Lung microvascular endothelial cell (primary cell): ENCODE measurements around the gene DISP3. TPM values are rescaled to one million over a fixed set of nuclear protein-coding genes. Genes with fewer than 3 reads are reported as not detected.

Experiments
- DNase-seq, 2 donors: peaks; one replicate each; pipeline versions ENCODE4 v3.0.0 to v3.0.0-alpha.2; 2010; ENCODE audit warnings: low read depth in 2 of 2
- total RNA-seq: library from RNA; depleted of rRNA; stranded (reverse); fragments of >200 nt; gene quantifications from 2 replicates; pipeline ENCODE4 v1.2.1, GENCODE V29; 2014

The DISP3 gene
- total RNA-seq, 1 donor from 2014 or later: under 0.01 TPM

- no peak for DNase-seq
Observed at GRCh38 chr1:11461531-11462137, 17.3 kb upstream of the DISP3 start.

- DNase-seq: no peak
Observed at GRCh38 chr1:11462224-11462923, 16.6 kb upstream of the DISP3 start.

- DNase-seq: no peak
Observed at GRCh38 chr1:11463177-11463576, 15.8 kb upstream of the DISP3 start.

GRCh38 chr1:11465307-11465706 lies 13.6 kb upstream of the DISP3 start:
- DNase-seq: no peak

GRCh38 chr1:11466416-11466815 lies 12.5 kb upstream of the DISP3 start:
- no peak for DNase-seq

GRCh38 chr1:11468878-11469277 lies 10.1 kb upstream of the DISP3 start:
- DNase-seq: no peak

GRCh38 chr1:11470912-11471311 lies 8.0 kb upstream of the DISP3 start:
- no peak for DNase-seq

- no peak for DNase-seq
Observed at GRCh38 chr1:11471473-11471872, 7.5 kb upstream of the DISP3 start.

- DNase-seq: no peak
Observed at GRCh38 chr1:11472284-11472683, 6.7 kb upstream of the DISP3 start.

GRCh38 chr1:11472741-11473140 lies 6.2 kb upstream of the DISP3 start:
- DNase-seq: no peak

GRCh38 chr1:11473491-11474034 lies 5.4 kb upstream of the DISP3 start:
- DNase-seq: peak; percentile 24 to 35

- DNase-seq: no peak
Observed at GRCh38 chr1:11474826-11475225, 4.1 kb upstream of the DISP3 start.

GRCh38 chr1:11475748-11476147 lies 3.2 kb upstream of the DISP3 start:
- no peak for DNase-seq

- no peak for DNase-seq
Observed at GRCh38 chr1:11479375-11479979, 522 bp downstream of the DISP3 start.

- no peak for DNase-seq
Observed at GRCh38 chr1:11481019-11481418, 2.1 kb downstream of the DISP3 start.

- DNase-seq: no peak
Observed at GRCh38 chr1:11482198-11482597, 3.2 kb downstream of the DISP3 start.

- no peak for DNase-seq
Observed at GRCh38 chr1:11482701-11483479, 3.9 kb downstream of the DISP3 start.

GRCh38 chr1:11483581-11484320 lies 4.8 kb downstream of the DISP3 start:
- DNase-seq: no peak

- DNase-seq: no peak
Observed at GRCh38 chr1:11484321-11484655, 5.3 kb downstream of the DISP3 start.

- DNase-seq: no peak
Observed at GRCh38 chr1:11485191-11485590, 6.2 kb downstream of the DISP3 start.

- DNase-seq: no peak
Observed at GRCh38 chr1:11486231-11487009, 7.5 kb downstream of the DISP3 start.
